CD4-positive, alpha-beta T cell treated with Interleukin-21 for 1 hour (primary cell): ENCODE results near the gene SORCS2.

ENCODE experiments used
- DNase-seq: peaks from one replicate; pipeline ENCODE4 v3.0.0-alpha.2; 2020

Gene SORCS2

GRCh38 chr4:7398104-7398423, 205.7 kb downstream of the SORCS2 start:
- no peak for DNase-seq

- DNase-seq, result no peak
Observed at GRCh38 chr4:7398788-7399439, 206.6 kb downstream of the SORCS2 start.

GRCh38 chr4:7399440-7400234, 207.3 kb downstream of the SORCS2 start:
- no peak for DNase-seq

GRCh38 chr4:7400671-7401298, 208.4 kb downstream of the SORCS2 start:
- no peak for DNase-seq

- no peak for DNase-seq
Observed at GRCh38 chr4:7402526-7402925, 210.2 kb downstream of the SORCS2 start.

GRCh38 chr4:7403001-7403400, 210.7 kb downstream of the SORCS2 start:
- DNase-seq, result no peak

GRCh38 chr4:7408166-7408565, 215.8 kb downstream of the SORCS2 start:
- no peak for DNase-seq

- DNase-seq, result no peak
Observed at GRCh38 chr4:7410446-7410845, 218.1 kb downstream of the SORCS2 start.

GRCh38 chr4:7411491-7411890, 219.2 kb downstream of the SORCS2 start:
- DNase-seq, result no peak

- DNase-seq, result no peak
Observed at GRCh38 chr4:7411896-7412553, 219.7 kb downstream of the SORCS2 start.

GRCh38 chr4:7412554-7412912, 220.2 kb downstream of the SORCS2 start:
- DNase-seq, result no peak

GRCh38 chr4:7414046-7414445, 221.7 kb downstream of the SORCS2 start:
- DNase-seq, result no peak

- DNase-seq, result no peak
Observed at GRCh38 chr4:7414736-7415510, 222.6 kb downstream of the SORCS2 start.

- no peak for DNase-seq
Observed at GRCh38 chr4:7415927-7416686, 223.8 kb downstream of the SORCS2 start.

- DNase-seq, result no peak
Observed at GRCh38 chr4:7416745-7417432, 224.6 kb downstream of the SORCS2 start.

GRCh38 chr4:7417639-7418038, 225.3 kb downstream of the SORCS2 start:
- DNase-seq, result no peak

GRCh38 chr4:7418131-7418943, 226.0 kb downstream of the SORCS2 start:
- DNase-seq, result no peak

- no peak for DNase-seq
Observed at GRCh38 chr4:7419961-7420660, 227.8 kb downstream of the SORCS2 start.

- no peak for DNase-seq
Observed at GRCh38 chr4:7420661-7421040, 228.3 kb downstream of the SORCS2 start.
